NCI-H1105 (cell line): Measurements from ENCODE around the gene KRTAP10-9.
"Not testable (repeated sequence)": the region's sequence is repeated elsewhere in the genome, so short reads cannot be mapped to it uniquely, and the experiment has no call there.

Source experiments
- DNase-seq: peaks from one replicate; lab custom pipeline; 2025; lab: John Stamatoyannopoulos, UW

Gene KRTAP10-9

GRCh38 chr21:44595524-44595923 is 31.4 kb upstream of the KRTAP10-9 start:
- no peak for DNase-seq

GRCh38 chr21:44596068-44596725 is 30.7 kb upstream of the KRTAP10-9 start:
- no peak for DNase-seq

GRCh38 chr21:44598061-44598460 is 28.8 kb upstream of the KRTAP10-9 start:
- DNase-seq = no peak

GRCh38 chr21:44599264-44600029 is 27.4 kb upstream of the KRTAP10-9 start:
- DNase-seq = no peak

GRCh38 chr21:44600118-44600978 is 26.5 kb upstream of the KRTAP10-9 start, which contains the start of gene KRTAP10-7:
Gene KRTAP10-7 (plus strand): TSS chr21:44600597. CDS start chr21:44600622, 25 bp downstream.
- DNase-seq = not testable (repeated sequence)

- not testable (repeated sequence) for DNase-seq
Measured at GRCh38 chr21:44601091-44601490, 25.8 kb upstream of the KRTAP10-9 start.

- no peak for DNase-seq
Measured at GRCh38 chr21:44601596-44602462, 25.1 kb upstream of the KRTAP10-9 start.

- no peak for DNase-seq
Measured at GRCh38 chr21:44602463-44602850, 24.4 kb upstream of the KRTAP10-9 start.

GRCh38 chr21:44603109-44603875 is 23.6 kb upstream of the KRTAP10-9 start:
- DNase-seq = no peak

GRCh38 chr21:44603911-44604310 is 23.0 kb upstream of the KRTAP10-9 start:
- no peak for DNase-seq

- no peak for DNase-seq
Measured at GRCh38 chr21:44606495-44606894, 20.4 kb upstream of the KRTAP10-9 start.

GRCh38 chr21:44609193-44609592 is 17.7 kb upstream of the KRTAP10-9 start:
- DNase-seq = no peak

GRCh38 chr21:44610157-44610843 is 16.6 kb upstream of the KRTAP10-9 start:
- not testable (repeated sequence) for DNase-seq

GRCh38 chr21:44611551-44611950 is 15.3 kb upstream of the KRTAP10-9 start:
- no peak for DNase-seq

GRCh38 chr21:44612029-44612486 is 14.8 kb upstream of the KRTAP10-9 start, which contains the start of gene KRTAP10-8:
Gene KRTAP10-8 (plus strand): TSS chr21:44612079. CDS start chr21:44612101, 22 bp downstream.
- DNase-seq = no peak

GRCh38 chr21:44612669-44613229 is 14.1 kb upstream of the KRTAP10-9 start:
- no peak for DNase-seq

GRCh38 chr21:44613386-44614155 is 13.3 kb upstream of the KRTAP10-9 start:
- no peak for DNase-seq

- DNase-seq = no peak
Measured at GRCh38 chr21:44614161-44614631, 12.7 kb upstream of the KRTAP10-9 start.
